VCaP (cell line): ENCODE results near the gene LGALS13.
A peak's percentile ranks its signal among the peaks of the same experiment; 100 is the strongest.
"Not testable (repeated sequence)": the region's sequence is repeated elsewhere in the genome, so short reads cannot be mapped to it uniquely, and the experiment has no call there.

Experiments used
- H3K27ac ChIP-seq: fragments of 450-650 bp; 2 replicates; pipeline ENCODE4 v1.5.1; 2017
- CTCF ChIP-seq: fragments of 450-650 bp; conservative IDR thresholded peaks from 2 replicates; pipeline ENCODE4 v1.5.1; 2017; ENCODE audit warnings: mild to moderate bottlenecking, moderate library complexity

Gene LGALS13

GRCh38 chr19:39613597-39613996 is 11.3 kb downstream of the LGALS13 start:
- no peak overlapping the region for H3K27ac ChIP-seq
- TF ChIP-seq CTCF = no peak

DNA sequence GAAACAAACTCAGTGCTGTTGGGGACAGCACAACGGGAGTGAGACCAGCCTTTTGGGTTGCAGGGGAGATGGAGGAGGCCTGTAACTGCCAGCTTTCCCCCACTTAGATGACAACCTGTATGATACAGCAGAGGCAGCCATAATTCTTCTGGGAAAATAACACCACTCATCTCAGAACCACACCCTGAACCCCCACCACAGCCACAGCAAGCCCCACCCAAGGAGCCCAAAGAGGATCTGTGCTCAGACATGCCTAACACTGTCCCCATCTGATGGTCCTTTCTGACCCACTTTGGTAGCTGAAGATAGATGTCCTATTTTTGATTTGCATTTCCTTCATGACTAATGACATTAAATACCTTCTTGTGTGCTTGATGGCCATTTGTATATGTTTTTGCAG is 15.4 kb downstream of the LGALS13 start:
- no peak overlapping the region for H3K27ac ChIP-seq
- TF ChIP-seq CTCF = no peak

- H3K27ac ChIP-seq = no peak overlapping the region
- no peak for TF ChIP-seq CTCF
These were observed 21.6 kb downstream of the LGALS13 start for GRCh38 chr19:39623946-39624345.

GRCh38 chr19:39627631-39628030 is 25.3 kb downstream of the LGALS13 start:
- H3K27ac ChIP-seq = not testable (repeated sequence)
- TF ChIP-seq CTCF = peak; percentile 47; the same call in 1 of the 2 replicates

DNA sequence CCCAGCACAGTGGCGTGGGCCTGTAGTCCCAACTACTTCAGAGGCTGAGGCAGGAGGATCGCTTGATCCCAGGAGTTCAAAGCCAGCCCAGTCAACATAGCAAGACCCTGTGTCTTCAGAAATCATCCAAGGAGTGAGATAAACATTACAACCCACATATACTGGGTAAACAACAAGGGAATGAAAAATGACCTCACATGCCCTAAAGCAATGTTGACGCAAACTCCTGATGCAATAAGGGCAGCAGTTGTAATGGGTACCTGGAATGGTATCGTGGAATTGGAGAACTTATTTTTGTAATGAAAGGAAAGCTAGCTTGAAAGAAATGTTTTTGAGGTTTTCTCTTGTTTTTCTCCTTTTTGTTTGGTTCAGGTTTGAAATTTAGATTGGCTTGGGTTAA is 28.9 kb downstream of the LGALS13 start:
- H3K27ac ChIP-seq = no peak overlapping the region
- no peak for TF ChIP-seq CTCF

DNA sequence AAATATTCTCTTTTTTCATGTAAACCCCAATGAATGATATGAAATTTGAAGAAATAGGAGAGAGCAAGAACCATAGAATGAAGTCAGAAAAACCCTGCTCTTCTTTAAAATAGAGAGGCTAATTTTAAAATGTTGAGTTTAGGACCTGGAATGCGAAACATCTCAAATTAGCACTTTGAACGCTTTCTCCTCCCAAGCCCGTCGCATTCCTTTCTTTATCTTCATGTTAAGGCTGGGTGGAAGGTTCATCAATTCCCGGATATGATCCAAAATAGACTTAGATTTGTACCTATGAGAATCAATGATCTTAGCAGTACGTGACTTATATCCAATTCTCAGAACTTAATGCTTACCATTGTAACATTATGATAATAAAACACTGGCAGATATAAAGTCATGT is 29.3 kb downstream of the LGALS13 start:
- no peak for TF ChIP-seq CTCF
- no peak overlapping the region for H3K27ac ChIP-seq

GRCh38 chr19:39637891-39638290 is 35.6 kb downstream of the LGALS13 start:
- no peak overlapping the region for H3K27ac ChIP-seq
- no peak for TF ChIP-seq CTCF

DNA sequence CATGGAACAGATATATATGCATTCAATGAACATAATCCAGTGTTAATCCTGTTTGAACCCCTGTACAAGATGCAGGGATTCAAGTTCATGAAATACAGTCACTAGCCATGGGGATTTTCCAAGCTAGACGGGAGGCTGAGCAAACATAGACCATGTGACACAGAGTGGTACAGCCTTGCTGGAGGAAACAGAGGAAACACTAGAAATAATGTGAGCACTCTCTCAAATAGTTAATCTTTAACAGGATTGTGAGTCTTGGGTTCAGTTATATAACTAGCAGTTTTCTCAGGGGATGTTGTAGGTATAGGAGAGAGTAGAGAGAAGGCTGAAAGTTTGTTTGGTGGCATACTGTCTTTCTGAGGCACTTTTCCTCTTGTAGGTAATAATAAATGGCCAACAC is 39.4 kb downstream of the LGALS13 start:
- no peak overlapping the region for H3K27ac ChIP-seq
- no peak for TF ChIP-seq CTCF
